SKM-1 (cell line): ENCODE measurements around the gene SLC25A51.

Experiments used
- DNase-seq: peaks from one replicate; lab custom pipeline; 2025; ENCODE audit not compliant: unreplicated experiment; lab: John Stamatoyannopoulos, UW

SLC25A51 gene, protein sequence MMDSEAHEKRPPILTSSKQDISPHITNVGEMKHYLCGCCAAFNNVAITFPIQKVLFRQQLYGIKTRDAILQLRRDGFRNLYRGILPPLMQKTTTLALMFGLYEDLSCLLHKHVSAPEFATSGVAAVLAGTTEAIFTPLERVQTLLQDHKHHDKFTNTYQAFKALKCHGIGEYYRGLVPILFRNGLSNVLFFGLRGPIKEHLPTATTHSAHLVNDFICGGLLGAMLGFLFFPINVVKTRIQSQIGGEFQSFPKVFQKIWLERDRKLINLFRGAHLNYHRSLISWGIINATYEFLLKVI

DNA sequence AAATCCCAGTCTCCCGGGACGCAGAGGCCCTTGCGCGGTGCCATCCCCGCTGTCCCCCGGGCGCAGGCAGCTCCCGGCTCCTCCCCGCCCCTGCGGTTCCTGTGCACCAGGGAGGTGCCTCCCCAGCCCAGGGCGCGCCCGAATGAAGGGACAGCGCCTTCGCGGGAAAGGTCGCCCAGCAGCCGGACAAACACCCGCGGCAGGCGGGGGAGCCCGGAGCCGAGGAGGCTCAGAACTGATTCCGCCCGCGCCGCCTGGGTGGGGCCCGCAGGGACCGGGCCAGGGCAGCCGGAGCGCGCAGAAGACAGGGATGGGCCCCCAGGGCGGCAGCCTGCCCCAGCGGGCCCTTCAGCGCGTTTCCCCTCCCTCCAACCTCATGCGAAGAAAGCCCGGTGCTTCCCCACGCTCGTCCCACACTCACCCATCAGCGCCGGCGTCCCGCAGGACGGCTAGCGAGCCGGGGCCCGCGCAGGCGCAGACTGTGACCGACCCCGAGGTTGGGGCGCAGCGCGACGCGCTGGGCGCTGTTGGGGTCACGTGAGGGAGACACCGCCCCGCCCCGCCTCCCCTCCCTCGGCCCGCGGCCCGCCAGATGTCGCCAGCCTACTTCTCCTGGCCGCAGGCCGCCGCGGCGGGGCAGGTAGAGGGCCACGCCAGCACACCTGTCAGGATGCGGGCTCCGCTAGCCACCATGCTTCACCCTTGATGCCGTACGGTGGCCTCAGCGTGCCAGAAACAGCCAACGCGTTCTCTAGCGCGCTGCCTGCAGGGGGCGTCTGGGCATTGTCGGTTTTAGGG is at the start of gene SLC25A51:
TSS of gene SLC25A51 (minus strand) at position 481 of the 798 bp plus-strand sequence. CDS start 15,577 bp downstream, outside the sequence.
- DNase-seq: peak; percentile 69

DNA sequence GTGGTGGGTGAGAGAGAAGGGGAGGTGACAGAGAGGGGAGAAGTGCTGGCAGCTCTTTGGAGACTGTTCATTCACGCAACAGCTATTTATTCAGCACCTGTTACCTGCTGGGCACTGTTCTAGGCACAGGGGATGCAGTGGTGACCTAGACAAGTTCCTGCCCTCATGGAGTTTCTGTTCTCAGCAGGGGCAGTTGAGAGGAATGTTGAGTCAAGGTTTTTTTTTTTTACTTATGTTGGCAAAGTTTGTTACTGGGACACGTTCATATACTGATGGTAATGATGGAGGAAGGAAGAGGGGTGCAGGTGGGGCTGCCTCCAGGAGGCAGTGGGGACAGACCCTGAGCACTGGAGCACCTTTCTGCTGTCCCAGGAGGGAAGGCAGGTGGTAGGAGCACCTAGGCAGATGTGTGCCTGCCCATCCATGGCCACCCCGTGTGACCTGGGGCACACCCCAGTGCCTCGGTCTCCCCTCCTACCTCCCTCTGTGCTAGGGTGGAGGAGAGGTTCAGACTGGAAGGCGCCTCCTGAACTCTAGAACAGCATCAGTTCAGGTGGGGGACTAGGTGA is 49.4 kb upstream of the SLC25A51 start:
- DNase-seq: no peak

- no peak for DNase-seq
Measured at GRCh38 chr9:37952731-37953130, 48.8 kb upstream of the SLC25A51 start.

DNA sequence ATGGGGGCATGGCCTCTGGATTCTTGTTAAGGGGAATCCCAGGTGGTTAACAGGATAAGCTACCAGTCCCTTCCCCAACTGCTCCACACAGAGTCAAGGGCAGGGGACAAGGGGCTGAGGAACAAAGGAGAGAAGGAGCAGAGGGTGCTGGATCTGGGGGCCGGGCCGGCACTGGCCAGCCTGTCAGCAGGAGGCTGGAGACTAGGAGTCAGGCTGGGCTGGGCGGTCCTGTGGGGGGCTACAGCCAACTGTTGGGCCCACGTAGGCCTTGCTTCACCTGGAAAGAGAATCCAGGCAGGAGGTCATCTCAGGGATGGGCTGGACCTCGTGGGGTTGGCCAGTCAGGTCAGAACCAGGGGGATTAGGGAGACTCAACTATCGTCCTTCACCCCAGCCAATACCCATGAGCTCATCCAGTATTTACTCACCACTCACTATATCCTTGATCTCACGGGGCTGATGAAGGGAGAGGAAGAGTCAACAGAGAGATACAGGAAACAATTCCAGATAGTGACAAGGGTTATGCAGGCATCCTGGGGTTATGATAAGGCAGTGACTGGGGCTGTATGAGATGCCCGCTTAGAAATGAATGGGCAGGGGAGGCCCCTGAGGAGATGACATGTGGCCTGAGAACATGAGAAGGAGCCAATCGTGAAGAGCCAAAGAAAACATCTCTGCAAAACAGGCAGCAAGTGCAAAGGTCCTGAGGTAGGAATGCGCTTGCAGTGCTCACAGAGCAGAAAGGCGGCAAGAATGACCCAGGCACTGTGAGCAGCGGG is 47.9 kb upstream of the SLC25A51 start:
- DNase-seq: no peak

DNA sequence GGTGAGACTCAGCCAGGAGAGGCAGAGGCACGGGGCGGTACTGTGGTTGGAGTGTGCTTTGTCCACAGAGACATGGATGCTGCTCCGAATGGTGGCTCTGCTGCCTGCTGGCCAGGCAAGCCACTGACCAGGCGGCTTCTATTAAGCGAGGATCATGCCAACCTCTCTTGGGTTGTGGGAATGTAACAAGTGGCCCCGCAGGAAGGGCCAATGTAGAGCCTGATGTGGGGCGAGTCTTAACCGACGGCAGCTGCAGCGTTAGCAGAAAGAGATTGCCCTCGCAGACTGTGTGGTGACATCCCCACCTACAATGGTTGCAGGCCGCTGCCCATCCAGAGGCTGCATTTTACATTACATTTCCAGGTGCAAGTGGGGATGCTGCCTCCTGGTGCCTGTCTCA is 46.6 kb upstream of the SLC25A51 start:
- no peak for DNase-seq

DNA sequence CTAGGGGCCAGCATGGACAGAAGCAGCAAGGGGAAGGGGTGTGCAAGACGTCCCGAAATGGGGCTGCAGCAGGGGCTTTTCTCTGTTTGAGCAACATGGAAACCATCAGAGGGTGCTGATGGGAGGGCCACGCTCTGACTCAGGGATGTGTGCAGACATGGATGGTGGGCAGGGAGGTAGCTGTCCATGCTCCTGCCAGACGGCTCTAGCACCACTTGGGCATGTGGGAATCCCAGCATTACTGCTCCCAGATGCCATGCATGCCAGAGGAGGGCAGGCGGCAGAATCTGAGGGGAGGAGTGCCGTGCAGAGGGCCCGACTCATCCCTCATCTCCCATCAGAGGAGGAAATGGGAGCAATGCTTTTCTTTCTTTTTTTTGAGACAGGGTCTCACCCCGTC is 45.6 kb upstream of the SLC25A51 start:
- DNase-seq: no peak

DNA sequence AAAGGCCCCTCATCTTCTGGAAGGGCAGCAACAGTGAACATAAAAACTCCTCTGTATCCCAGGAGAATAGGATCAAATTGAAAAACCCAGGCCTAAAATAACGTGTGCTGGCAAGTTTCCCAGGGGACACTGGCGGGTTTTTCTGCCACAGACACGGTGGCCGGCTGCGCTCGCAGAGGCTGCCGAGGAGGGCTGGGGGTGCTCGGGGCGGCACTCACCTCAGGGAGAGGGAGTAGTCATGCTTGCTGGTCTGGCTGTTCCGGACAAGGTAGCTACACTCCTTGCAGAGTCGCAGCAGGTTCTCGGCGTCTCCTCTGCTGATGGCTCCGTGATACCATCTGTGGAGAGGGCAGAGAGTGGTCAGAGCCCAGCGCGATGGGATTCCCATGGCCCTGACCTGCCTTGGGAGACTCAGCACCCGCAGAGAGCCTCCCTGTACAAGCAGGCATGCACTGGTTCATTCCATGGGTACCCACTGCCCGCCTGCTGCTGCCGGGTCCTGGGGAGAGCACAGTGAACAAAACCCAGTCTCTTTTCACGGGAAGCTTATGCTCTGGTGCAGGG is 44.6 kb upstream of the SLC25A51 start:
- DNase-seq: no peak

DNA sequence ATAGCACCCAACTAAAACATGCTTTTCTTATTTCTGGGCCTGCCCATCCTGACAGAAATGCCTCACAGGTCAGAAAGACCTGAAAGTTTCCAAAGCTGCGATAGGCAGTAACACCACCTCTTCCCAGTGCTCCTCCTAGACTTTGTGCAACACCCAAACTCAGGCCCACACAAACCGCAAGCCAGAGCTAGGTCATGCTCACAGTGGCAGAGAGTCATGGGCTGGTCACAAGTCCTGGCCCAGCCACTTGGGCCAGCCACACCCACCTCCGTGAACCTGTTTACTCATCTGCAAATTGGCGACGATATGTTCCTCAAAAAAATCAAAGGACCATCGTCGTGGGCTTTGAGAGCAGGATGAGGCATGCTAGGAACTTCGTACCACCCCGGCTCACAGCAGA is 44.0 kb upstream of the SLC25A51 start:
- no peak for DNase-seq

GRCh38 chr9:37947471-37947870 is 43.5 kb upstream of the SLC25A51 start:
- no peak for DNase-seq

DNA sequence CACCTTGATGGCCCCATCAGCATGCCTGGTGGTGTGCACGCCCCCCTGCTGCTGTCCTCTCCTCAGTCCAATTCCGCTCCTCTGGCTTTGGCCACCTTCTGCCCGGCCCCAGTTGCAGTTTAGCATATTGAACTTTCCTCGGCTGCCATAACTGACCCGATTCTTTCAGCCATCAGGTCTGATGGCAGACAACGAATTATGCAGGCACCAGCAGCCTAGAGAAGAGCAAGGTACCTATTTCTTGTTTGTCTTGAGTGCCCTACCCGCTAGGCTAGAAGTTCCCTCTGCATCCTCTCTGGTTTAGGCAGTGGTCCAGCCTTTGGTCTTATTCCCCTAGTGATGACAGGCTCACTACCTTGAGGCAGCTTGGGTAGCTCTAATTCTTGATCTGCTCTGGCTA is 43.0 kb upstream of the SLC25A51 start:
- DNase-seq: no peak

DNA sequence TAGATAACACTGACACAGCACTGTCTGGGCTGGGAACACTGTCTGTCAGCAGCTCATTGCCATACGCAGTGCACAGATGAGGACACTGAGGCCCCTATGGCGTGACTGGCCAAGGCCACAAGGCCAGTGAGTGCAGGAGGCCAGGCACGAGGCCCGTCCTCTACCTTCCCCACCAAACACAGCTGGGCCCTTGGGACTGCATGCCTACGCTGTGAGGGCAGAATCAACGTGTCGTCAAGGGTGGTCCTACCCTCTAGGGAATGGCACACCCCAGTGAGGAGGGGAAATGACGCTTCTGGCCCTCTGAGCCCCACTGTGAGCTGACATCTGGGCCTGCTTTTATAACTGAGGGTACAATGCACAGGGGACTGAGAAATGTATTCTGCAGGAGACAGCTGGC is 42.1 kb upstream of the SLC25A51 start:
- no peak for DNase-seq

DNA sequence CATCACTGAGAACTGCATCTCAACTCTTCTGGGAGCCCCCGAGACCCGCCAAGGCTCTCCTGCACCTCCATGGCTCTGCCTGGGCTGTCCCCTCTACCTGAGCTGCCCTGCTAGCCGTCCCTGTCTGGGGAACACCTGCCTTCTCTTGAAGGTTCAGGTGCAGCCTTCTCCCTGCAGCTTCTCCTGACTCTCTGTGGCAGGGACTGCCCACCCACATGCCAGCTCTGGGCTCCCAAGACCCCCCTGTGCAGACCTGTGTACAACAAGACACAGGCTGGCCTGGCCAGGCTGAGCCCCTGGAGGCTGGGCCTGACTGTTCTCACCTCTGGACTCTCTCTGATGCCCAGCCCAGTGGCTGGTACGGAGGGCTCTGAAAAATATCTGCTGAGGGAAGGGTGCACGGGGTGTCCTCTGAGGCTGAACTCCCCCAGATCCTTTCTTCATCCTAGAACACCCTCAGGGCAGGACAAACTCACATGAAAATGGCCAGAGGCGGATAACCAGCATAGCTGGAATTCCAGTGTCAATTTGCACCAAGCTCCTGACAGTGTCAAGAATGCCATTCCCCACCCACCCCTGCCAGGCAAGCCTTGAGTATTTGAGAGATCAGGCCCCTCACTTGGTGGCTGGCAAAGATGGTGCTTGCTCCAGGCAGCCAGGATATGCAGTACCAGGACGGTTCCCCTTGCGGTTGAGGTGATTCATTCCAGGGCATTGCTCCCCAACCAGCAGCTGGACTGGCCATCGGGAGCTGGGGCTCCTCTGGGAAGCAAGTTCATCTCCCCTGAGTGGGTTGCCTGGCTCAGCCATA is 40.9 kb upstream of the SLC25A51 start:
- no peak for DNase-seq

GRCh38 chr9:37944266-37944650 is 40.3 kb upstream of the SLC25A51 start:
- DNase-seq: no peak

DNA sequence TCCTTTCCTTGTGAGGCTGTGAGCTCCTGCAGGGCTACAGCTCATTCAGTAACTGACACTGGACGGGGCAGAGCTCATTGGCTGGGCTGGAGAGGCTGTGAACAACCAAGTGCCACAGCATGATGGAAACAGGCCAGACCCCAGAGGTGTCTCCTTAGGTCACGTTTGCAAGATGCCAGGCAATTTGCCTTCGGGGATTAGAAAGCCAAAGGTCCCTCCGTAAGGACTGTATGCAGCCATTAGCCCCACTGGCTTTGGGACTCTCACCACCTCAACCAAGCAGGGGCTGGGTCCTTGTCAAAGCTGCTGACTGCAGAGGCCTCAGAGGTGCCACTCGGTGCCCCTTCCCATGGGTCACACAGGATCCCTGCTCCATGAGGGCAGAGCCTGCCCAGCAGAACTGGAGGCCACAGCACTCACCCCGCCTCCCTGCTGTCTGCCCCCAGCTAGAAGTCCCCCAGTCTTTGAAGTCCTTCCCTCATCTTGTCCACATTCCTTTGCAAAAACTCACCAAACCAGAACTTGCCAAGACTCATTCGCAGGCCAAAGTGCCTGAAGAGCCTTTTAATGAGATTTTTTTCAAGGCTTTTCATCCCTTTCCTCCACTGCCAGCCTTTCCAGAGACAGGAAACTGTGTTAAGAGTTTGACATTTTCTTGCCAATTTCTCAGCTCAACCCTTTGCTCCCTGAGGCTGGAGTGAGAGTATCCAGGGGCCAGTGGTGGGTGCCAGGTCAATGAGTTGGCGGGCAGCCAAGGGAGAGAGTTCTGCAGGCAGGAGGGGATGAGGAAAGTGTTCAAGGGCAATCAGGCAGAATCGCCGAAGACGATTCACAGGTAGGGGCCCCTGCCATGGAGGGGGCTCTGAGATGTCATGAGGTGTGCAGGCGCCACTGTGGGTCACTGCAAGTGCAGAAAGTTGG is 39.7 kb upstream of the SLC25A51 start:
- DNase-seq: no peak

GRCh38 chr9:37942621-37943344 is 38.9 kb upstream of the SLC25A51 start:
- no peak for DNase-seq

- no peak for DNase-seq
Measured at GRCh38 chr9:37941253-37941652, 37.3 kb upstream of the SLC25A51 start.

DNA sequence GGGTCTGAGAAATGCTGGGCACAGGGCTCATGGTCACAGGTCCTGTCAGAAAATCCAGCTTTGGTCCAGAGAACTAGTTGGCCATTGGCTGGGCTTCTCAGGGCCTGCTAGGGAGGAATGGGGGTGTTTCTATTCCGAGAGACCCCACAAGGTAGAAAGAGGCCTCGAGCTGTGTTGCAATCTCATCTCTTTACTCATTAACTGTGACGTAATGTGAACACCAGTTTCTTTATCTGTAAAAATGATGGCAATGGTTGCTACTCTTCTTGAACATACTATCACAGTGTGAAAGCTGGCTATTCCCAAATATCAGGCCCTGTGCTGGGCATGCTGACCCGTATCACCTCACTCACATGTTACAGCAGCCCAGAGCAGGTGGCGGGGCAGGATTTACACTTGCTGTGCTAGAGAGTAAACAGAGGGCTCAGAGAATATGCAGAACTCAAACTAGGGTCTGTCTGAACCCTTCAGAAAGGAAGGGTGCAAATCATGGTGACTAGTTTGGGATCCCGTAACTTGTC is 35.7 kb upstream of the SLC25A51 start:
- DNase-seq: no peak
